ENCODE results near the gene C5. TPM values are rescaled to one million over a fixed set of nuclear protein-coding genes. Genes with fewer than 3 reads are reported as not detected.
"Not testable (repeated sequence)": the region's sequence is repeated elsewhere in the genome, so short reads cannot be mapped to it uniquely, and the experiment has no call there.

The C5 gene
- polyA plus RNA-seq, result 10 to 100 TPM in 1 of 3 donors, 1 to 10 TPM in 2; 2.7 to 14.1 (median 3.0) TPM

DNA sequence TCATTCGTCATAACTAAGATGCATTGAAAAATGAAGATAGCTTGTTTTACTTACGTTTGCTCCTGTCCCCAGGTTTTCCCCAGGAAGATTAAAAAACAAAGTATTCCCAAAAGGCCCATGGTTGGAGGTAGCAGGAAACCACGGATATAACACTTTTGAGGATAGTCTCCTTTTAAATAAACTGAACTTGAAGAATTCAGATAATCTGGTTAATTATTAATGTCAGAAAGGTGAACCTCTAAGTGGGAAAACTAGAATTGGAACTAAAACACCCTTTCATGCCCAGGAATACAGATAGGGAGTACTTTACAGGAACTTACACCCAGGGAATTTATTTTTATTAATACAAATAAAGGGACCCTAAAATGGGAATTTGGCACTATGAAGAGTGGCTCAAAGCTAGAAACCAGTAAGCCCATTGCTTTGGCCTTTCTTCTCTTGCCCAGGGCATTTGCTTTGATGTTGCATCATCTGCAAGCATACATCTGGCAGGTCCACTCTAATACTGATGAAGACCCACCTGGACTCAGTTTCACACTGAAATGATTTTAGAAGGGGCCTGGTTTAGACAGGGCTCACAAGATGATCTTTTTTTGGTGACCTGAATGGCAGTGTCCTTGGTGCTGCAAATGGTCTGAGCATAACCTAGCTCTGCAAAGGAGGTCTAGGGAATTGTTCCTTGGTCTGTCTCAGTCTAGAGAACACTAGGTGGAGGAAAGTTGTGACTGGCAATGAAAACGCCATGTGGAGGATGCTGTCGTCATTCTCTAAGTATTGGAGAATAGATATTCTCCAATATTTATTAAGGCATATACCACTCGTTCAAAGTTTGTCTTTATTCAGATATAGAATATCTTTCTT, at the start of gene C5:
TSS of gene C5 (minus strand) at position 148 of the 861 bp plus-strand sequence. CDS start at position 119, 29 bp downstream.
- no peak within 1 kb of the TSS for H3K27ac ChIP-seq (ENCODE audit: low read depth, low read length)
- WGBS, 3 donors, result 33 to 87% (median 84%) methylated on average over 6 of the region's 6 CpGs

- H3K27ac ChIP-seq (ENCODE audit: low read depth, low read length), result no peak overlapping the region
- WGBS, 3 donors, result 70 to 89% (median 88%) methylated on average over 5 of the region's 5 CpGs
Measured at GRCh38 chr9:121098567-121099198, 48.6 kb upstream of the C5 start.

DNA sequence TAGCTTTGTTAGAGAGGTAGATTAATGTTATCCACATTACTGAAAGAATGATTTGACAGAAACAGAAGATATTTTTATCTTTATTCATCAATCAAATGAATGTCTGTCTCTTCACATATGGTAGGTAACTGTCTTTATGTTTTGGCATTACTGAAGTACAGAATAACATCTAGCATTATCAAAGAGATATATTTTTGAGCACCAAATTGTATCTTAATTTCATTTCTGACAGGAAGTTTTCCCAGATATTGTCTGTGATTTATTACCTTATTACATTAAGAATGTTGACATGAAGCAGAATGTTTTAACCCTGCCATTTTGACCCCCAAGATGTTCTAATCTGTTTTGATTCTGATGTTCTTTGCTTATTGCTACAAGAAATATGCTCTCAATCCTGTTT, 45.0 kb upstream of the C5 start:
- H3K27ac ChIP-seq (ENCODE audit: low read depth, low read length), result no peak overlapping the region

- not testable (repeated sequence) for H3K27ac ChIP-seq (ENCODE audit: low read depth, low read length)
- 86 to 94% (median 92%) methylated on average over 6 of the region's 6 CpGs for WGBS, 3 donors
Measured at GRCh38 chr9:121090743-121091142, 40.7 kb upstream of the C5 start.

GRCh38 chr9:121088576-121088975, 38.5 kb upstream of the C5 start:
- 51 to 78% (median 66%) methylated on average over 3 of the region's 3 CpGs for WGBS, 3 donors

DNA sequence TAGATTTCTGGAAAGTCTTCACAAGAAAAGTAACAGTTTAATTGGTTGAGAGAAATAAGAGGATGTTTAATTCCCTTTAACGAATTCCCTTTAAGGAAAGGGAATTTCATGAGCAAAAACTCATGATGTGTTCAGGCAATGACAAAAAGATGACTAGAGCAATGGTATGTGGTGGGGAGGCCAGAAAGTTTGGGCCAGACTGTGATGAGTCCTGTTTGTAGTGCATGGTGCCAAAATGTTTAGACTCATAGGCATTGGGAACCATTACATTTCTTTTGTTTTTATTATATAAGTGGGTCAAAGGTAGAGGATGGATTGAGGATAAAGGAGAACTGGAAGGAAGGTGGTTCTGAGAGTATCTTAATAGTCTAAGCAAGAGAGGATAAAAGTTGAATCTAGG, 35.6 kb upstream of the C5 start:
- no peak overlapping the region for H3K27ac ChIP-seq (ENCODE audit: low read depth, low read length)
- WGBS, 3 donors, result 86 to 91% (median 87%) methylated on average over 1 of the region's 1 CpG

More at GRCh38 chr9:121088576-121088975, 38.5 kb upstream of the C5 start:
- no peak overlapping the region for H3K27ac ChIP-seq (ENCODE audit: low read depth, low read length)

DNA sequence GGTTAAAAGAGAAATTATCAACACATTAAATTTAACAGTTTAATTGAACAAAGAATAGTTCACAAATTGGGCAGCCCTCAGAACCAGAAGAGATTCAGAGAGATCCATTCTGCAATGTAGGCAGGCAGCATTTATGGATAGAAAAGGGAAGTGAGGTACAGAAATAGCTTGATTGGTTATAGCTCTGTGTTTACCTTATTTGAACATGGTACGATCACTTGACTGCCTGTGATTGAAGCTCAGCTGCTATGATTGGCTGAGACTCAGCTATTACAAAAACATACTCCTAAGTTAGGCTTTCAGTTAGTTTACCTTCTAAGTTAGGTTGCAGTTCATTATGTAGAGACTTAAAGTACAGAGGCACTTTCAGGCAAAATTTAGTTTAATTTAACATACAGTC, 32.0 kb upstream of the C5 start:
- 68 to 75% (median 74%) methylated on average over 1 of the region's 1 CpG for WGBS, 3 donors
- no peak overlapping the region for H3K27ac ChIP-seq (ENCODE audit: low read depth, low read length)

GRCh38 chr9:121075251-121076036, 25.4 kb upstream of the C5 start:
- H3K27ac ChIP-seq (ENCODE audit: low read depth, low read length), result peak overlapping the region; percentile 87
- 4 to 6% (median 5%) methylated on average over 19 of the region's 19 CpGs for WGBS, 3 donors

DNA sequence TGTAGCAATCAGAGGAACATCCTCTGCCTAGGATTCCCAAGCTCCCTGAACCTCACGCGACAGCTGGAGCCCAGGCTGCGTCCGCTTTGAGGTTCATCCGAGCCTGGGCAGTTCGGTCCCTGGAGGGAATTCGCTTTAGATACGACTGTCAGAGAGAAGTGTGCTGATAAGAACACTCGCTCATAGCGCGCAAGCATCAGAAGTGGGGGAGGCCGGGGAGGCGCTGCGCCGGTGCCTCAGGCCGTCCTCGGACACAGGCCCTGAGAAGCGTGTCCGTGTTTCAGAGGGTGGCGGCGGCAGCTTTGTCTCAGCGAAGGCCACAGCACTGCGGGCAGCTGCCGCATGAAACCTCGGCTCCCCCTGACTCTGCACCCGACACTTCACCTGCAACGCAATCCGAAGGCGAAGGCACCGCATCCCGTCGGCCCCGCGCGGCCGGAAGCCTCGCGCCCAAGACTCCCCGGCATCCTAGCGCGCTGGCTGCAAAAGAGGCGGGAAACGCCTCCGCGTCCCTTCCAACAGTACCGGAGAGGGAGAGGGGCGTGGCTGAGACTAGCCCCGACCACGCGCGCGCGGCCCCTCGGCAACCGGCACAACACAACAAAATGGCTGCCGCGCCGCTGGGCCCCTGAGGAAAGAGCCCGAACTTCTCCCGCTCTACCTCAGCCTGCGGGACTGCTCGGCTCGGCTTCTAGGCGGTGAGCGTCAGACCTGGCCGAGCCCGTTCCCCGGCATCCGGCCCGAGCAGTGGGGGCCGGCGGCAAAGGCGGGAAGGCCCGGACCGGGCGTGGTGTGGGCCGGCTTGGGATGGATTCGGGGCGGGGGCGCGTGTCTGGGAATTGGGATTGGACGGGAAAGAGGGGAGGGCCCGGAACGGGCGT, 24.5 kb upstream of the C5 start, which contains the start of gene CNTRL:
TSS of gene CNTRL (plus strand) at position 586 of the 881 bp plus-strand sequence. CDS start 13,372 bp downstream, outside the sequence.
- WGBS, 3 donors, result 0 to 1% (median 1%) methylated on average over 85 of the region's 85 CpGs

GRCh38 chr9:121073038-121073437, 23.0 kb upstream of the C5 start:
- no peak overlapping the region for H3K27ac ChIP-seq (ENCODE audit: low read depth, low read length)
- 17 to 62% (median 21%) methylated on average over 4 of the region's 4 CpGs for WGBS, 3 donors

More for the DNA sequence above, 24.5 kb upstream of the C5 start, which contains the start of gene CNTRL:
- H3K27ac ChIP-seq (ENCODE audit: low read depth, low read length), result peak within 1 kb of the TSS; percentile 87

GRCh38 chr9:121071756-121072421, 21.8 kb upstream of the C5 start:
- no peak overlapping the region for H3K27ac ChIP-seq (ENCODE audit: low read depth, low read length)
- 16 to 44% (median 19%) methylated on average over 16 of the region's 16 CpGs for WGBS, 3 donors

GRCh38 chr9:121071370-121071755, 21.3 kb upstream of the C5 start:
- 92 to 98% (median 96%) methylated on average over 2 of the region's 2 CpGs for WGBS, 3 donors
- no peak overlapping the region for H3K27ac ChIP-seq (ENCODE audit: low read depth, low read length)

DNA sequence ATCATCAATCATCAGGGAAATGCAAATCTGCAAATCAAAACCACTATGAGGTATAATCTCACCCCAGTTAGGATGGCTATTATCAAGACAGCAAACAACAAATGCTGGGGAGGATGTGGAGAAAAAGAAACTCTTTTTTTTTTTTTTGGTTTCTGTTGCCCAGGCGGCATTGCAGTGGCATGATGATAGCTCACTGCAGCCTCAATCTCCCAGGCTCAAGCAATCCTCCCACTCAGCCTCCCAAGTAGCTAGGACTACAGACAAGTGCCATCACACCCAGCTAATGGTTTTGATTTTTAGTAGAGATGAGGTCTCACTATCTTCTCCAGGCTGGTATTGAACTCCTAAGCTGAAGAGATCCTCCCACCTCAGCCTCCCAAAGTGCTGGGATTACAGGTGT, 19.3 kb upstream of the C5 start:
- 95 to 100% (median 100%) methylated on average over 1 of the region's 1 CpG for WGBS, 3 donors
- H3K27ac ChIP-seq (ENCODE audit: low read depth, low read length), result no peak overlapping the region

DNA sequence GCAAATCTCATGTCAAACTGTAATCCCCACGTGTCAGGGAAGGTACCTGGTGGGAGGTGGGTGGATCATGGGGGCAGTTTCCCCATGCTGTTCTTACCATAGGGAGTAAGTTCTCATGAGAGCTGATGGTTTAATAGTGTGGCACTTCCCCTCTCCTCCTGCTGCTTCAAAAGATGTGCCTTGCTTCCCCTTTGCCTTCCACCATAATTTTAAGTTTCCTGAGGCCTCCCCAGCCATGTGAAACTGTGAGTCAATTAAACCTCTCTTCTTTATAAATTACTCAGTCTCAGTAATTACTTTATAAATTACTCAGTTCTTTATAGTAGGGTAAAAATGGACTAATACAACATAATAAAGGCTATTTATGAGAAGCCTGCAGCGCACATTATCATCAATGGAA, 17.6 kb upstream of the C5 start:
- no peak overlapping the region for H3K27ac ChIP-seq (ENCODE audit: low read depth, low read length)
- 79 to 100% (median 87%) methylated on average over 2 of the region's 2 CpGs for WGBS, 3 donors

GRCh38 chr9:121066850-121067249, 16.8 kb upstream of the C5 start:
- 100% methylated on average over 1 of the region's 1 CpG for WGBS, 3 donors
- no peak overlapping the region for H3K27ac ChIP-seq (ENCODE audit: low read depth, low read length)

GRCh38 chr9:121059998-121060636, 10.0 kb upstream of the C5 start:
- H3K27ac ChIP-seq (ENCODE audit: low read depth, low read length), result no peak overlapping the region
- WGBS, 3 donors, result 20 to 25% (median 22%) methylated on average over 6 of the region's 6 CpGs

DNA sequence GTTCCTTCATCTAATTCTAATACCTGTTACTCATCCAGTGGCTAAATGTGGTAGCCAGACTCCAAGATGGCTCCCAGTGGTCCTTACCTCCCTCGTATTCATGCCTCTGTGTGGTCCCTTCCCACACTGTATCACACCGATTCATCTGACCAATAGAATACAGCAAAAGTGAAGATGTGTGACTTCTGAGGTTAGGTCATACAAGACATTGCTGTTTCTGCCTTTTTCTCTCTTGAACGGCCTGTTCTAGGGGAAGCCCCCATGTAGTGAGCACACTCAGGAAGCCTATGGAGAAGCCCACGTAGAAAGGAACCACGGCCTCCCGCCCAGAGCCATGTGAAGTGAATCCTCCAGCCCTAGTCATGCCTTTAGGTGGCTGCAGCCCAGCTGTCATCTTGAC, 9.4 kb upstream of the C5 start:
- WGBS, 3 donors, result 81 to 83% (median 83%) methylated on average over 6 of the region's 6 CpGs
- no peak overlapping the region for H3K27ac ChIP-seq (ENCODE audit: low read depth, low read length)
